Astrocyte of the cerebellum (primary cell): ENCODE measurements around the gene CLSTN2.
A peak's percentile ranks its signal among the peaks of the same experiment; 100 is the strongest.

ENCODE experiments used
- DNase-seq: peaks from one replicate; pipeline ENCODE4 v3.0.0-alpha.2; 2011; ENCODE audit warnings: low read depth
- H3K4me3 ChIP-seq: 2 replicates; pipeline ENCODE4 v1.5.1; 2011; ENCODE audit warnings: mild to moderate bottlenecking, low read depth, low read length, moderate library complexity
- CTCF ChIP-seq: IDR thresholded peaks from 2 replicates; pipeline ENCODE4 v1.5.1; 2012; ENCODE audit warnings: low read length, low read depth, moderate library complexity, mild to moderate bottlenecking; ENCODE audit errors: missing control alignments
- in situ Hi-C: cut with HindIII; loops from 2 replicates; pipeline ENCODE4 v1.10.0; 2017; ENCODE audit warnings: low sequenced_read_pairs

CLSTN2 gene

GRCh38 chr3:140537727-140538082 lies 602.7 kb downstream of the CLSTN2 start:
- H3K4me3 ChIP-seq, result no peak overlapping the region
- TF ChIP-seq CTCF, result no peak
- no peak for DNase-seq
- in situ Hi-C loops, result no loop called here

DNA sequence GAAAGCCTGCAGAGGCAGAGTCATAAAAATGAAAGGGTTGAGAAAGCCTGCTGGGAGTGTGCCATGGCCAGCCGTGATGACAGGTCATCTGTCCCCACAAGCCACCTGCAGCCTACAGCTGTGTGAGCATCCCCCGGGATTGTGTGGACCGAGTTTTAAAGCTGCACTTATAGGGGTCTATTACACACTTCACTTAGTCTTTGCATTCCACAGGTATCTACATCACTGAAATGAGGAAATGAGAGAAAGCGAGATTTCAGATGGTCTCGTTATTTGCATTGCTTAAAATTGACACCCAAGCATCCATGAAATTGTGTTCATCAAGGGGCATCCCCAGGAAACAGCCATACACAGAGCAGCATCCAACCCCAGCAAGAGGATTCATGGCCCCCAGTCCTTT lies 605.3 kb downstream of the CLSTN2 start:
- in situ Hi-C loops, result no loop called here
- H3K4me3 ChIP-seq, result no peak overlapping the region

DNA sequence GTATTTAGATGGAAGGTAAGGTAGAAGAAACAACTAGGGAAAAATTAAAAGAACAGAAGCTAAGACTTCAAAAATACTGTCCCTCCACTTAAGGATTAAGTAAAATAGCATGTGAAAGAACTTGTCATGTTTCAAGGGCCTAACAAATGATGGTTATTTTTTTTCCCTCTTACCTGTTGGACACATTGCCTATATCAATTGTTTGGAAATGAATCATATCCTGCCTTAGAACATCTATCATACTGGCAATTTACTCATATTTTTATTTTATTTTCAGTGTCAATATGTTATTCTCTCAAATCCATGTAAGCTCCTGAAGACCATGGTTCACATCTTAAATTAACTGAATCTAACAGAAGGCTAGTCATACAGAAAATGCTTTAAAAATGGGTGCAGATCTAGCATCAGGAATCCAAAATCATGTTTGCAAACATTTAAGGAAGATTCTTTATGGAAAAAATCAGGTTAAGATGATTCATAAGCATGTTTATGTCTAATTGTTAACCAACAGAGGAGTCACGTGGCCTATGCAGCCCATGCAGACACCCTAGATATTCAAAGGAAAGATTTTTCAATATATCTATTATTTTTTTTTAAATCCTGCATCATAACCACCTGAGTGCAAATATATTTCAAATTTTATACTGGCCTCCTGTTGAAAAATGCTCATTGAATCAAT lies 607.1 kb downstream of the CLSTN2 start:
- in situ Hi-C loops, result no loop called here
- TF ChIP-seq CTCF, result no peak
- no peak for DNase-seq
- no peak overlapping the region for H3K4me3 ChIP-seq

More for the DNA sequence above, 605.3 kb downstream of the CLSTN2 start:
- no peak for TF ChIP-seq CTCF
- no peak for DNase-seq

GRCh38 chr3:140545197-140545596 lies 610.2 kb downstream of the CLSTN2 start:
- DNase-seq, result no peak
- no peak for TF ChIP-seq CTCF
- in situ Hi-C loops, result no loop called here
- no peak overlapping the region for H3K4me3 ChIP-seq

DNA sequence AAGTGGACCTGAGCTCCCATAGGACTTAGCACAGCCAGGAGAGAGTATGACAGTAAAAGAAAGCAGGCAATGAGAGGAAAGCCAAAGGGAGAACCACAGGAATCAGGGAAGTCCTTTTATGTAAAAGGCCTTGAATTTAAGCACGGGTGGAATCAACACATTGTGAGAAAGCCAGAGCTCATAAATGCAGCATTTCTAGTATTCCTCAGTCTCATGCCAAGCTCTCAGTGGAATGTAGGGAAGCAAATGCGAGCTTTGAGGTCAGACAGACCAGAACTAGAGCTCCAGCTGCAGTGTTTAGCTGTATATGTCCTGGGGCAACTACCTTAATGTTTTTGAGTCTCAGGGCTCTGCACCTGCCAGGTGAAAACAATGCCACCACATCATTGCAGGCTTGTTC lies 610.8 kb downstream of the CLSTN2 start:
- TF ChIP-seq CTCF, result no peak
- H3K4me3 ChIP-seq, result no peak overlapping the region
- in situ Hi-C loops, result no loop called here
- peak; percentile 43 for DNase-seq

GRCh38 chr3:140546649-140547048 lies 611.7 kb downstream of the CLSTN2 start:
- in situ Hi-C loops, result no loop called here
- no peak overlapping the region for H3K4me3 ChIP-seq
- no peak for DNase-seq
- no peak for TF ChIP-seq CTCF
